ENCODE measurements around the gene FAM83B.

FAM83B gene

DNA sequence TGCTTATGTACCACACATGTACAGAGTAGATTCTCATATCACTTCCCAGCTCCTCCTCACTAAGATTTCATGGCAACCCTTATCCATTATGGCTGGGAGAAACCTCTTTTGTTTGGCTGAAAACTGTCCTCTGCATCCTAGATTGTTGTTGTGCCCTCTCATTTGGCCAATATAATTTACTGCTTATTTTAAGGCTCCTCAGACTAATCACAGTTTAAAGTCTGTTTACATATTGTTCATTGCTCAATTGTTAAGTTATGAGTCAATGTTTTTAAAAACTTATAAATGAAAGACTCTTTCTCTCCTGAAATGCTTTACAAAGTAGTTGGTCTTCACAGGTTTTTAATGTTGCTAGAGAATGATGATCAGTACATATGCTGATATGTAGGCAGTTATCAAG is 57.3 kb downstream of the FAM83B start:
- TF ChIP-seq, protein P1, sequence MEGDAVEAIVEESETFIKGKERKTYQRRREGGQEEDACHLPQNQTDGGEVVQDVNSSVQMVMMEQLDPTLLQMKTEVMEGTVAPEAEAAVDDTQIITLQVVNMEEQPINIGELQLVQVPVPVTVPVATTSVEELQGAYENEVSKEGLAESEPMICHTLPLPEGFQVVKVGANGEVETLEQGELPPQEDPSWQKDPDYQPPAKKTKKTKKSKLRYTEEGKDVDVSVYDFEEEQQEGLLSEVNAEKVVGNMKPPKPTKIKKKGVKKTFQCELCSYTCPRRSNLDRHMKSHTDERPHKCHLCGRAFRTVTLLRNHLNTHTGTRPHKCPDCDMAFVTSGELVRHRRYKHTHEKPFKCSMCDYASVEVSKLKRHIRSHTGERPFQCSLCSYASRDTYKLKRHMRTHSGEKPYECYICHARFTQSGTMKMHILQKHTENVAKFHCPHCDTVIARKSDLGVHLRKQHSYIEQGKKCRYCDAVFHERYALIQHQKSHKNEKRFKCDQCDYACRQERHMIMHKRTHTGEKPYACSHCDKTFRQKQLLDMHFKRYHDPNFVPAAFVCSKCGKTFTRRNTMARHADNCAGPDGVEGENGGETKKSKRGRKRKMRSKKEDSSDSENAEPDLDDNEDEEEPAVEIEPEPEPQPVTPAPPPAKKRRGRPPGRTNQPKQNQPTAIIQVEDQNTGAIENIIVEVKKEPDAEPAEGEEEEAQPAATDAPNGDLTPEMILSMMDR (IDR thresholded peaks at IDR 0.05) = no peak

DNA sequence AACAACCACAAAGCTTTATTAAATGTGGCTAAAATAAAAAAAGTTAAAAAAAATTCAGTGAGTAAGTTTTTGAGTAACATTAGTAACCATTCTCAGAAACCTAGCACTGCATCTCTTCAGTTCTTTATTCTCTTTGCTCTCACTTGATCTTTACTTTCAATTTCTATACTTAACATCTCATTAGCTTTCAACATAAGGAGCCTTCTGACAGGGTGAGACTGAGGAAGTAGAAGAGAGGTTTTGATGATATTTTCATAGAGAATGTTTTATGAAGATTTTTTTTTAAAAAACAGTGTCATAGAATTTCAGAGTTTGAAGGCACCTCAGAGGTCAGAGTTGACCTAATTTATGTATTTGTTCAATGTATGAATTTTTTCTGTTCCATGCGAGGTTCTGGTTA is 60.8 kb downstream of the FAM83B start:
- TF ChIP-seq, protein P1 (IDR thresholded peaks at IDR 0.05) = no peak

DNA sequence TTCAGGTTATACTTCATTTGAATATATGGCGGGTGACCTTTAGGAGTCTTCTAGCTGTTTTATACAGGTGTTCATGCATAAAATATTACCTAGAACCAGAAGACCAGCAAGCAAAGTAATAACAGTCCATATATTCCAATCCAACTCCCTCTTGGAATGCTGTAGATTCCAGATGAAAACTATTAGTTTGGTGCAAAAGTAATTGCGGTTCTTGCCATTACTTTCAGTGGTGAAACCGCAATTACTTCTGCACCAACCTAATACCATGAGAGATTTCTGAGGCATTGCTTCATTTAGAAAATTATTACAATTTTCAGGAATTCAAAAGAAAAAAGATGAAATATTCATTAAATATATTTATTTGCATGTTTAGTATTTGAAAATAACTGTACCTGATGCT is 62.6 kb downstream of the FAM83B start:
- TF ChIP-seq, protein P1 (IDR thresholded peaks at IDR 0.05) = no peak

DNA sequence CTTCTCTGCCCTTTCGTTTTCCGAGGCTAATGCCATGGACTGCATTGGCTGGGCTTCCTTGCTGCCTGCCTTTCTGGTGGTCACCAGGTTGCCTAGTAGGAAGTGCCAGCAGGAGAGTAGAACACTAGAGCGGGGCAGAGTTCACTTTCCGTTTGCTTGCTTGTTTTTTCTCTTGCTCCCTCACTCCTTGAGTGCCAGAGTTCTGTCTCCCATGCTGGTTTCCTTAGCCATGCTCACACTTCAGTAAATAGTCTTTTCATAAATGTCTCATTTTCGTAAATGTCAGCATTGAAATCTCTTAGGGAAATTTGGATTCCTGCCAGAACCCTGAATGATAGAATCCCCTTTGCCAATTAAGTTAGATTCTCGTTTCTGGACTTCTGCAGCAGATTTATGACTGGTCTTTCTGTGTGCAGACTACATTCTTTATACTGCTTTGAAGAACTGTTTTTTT is 63.9 kb downstream of the FAM83B start:
- TF ChIP-seq, protein P1 (IDR thresholded peaks at IDR 0.05) = no peak

DNA sequence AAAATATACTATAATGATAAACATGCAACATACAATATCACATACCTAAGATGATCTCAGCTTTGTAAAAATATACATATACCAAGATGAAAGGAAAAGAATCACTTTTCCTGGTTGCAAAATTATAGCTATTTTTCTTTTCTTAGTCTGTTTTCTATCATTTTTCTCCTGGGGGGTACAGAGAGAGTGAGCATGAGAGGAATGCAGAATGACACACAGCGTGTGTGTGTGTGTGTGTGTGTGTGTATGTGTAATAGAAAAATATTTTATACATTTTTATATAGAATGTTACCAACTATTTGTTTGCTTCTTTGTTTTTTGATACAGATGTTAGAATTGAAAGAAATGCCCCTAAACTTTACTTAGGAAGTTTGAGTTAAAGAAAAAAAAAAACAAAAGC is 64.3 kb downstream of the FAM83B start:
- TF ChIP-seq, protein P1 (IDR thresholded peaks at IDR 0.05) = no peak

DNA sequence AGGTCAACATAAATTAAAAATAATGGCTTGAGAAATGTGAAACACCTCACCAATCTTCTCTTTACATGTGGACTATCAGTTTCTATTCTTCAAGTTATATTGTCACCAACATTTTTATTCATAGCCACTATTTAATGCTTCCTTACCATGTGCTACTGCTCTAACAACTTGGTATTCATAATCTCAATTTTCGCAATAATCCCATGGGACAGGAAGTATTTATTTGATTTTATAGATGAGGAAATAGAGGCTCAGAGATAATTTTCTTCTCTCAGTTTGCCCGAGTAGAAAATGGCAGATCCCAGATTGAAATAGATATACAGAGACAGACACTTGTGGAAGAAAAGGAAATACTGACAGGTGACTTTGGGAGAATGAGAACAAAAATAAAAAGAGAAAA is 66.6 kb downstream of the FAM83B start:
- TF ChIP-seq, protein P1 (IDR thresholded peaks at IDR 0.05) = no peak

DNA sequence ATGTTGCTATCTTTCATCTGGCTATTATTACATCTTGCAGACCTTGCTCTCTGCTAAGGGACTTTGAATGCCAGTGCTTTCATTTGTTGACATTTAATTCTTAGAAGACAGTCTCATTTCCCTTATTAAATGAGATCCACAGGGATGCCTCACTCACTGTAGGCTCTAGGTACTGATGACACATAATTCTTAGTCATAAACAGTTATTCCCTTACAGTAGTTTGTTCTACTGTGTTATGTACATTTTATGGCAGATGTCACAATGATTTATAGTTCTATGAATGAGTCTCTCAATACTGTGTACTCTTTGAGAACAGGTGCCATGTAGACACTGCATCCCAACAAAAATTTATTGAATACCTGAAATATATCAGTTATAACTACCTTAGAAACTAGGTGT is 70.3 kb downstream of the FAM83B start:
- TF ChIP-seq, protein P1 (IDR thresholded peaks at IDR 0.05) = no peak

DNA sequence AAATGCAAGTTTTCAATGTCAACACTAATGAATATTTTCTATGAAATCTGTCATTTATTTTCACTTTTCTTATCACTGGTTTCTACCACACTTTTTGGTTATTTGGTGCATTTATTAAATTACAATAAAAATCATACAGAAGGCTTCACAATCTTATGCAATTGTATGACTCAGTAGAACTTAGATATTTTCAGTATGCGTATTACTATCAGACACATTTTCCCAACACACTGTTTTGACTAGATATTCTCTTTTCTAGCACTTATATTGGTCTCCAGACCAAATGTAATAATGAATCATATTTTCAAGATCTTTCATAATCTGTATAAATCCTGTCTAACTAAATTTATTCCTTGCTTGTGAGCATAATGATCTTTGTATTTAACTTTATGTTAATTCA is 74.1 kb downstream of the FAM83B start:
- TF ChIP-seq, protein P1 (IDR thresholded peaks at IDR 0.05) = no peak
